OCI-LY3 (cell line): ENCODE measurements around the gene CCND3.

Source experiments
- H2AFZ ChIP-seq: fragments of 200-600, 300-600 bp; shearing (Covaris generic); 2 replicates; pipeline ENCODE4 v1.6.0; 2014; ENCODE audit warnings: antibody characterized with exemption, low read depth, low read length
- H3K27ac ChIP-seq: fragments of 200-600, 300-600 bp; sonication (generic); 2 replicates; pipeline ENCODE4 v1.5.1; 2014; ENCODE audit warnings: mild to moderate bottlenecking, low read length, moderate library complexity, mixed read lengths
- H3K27me3 ChIP-seq: fragments of 200-600, 300-600 bp; sonication (generic); 2 replicates; pipeline ENCODE4 v1.6.1; 2014; ENCODE audit warnings: low read depth, low read length, mixed read lengths
- H3K36me3 ChIP-seq: fragments of 200-600, 300-600 bp; sonication (generic); replicated peaks from 2 replicates; pipeline ENCODE3; 2014; ENCODE audit warnings: low read depth, low read length, mixed read lengths
- H3K4me1 ChIP-seq: fragments of 300-600, 200-600 bp; sonication (generic); 2 replicates; pipeline ENCODE4 v1.6.1; 2014; ENCODE audit warnings: low read length, mixed read lengths
- H3K4me2 ChIP-seq: fragments of 200-600, 300-600 bp; sonication (generic); 2 replicates; pipeline ENCODE4 v1.6.1; 2014; ENCODE audit warnings: low read length, mixed read lengths
- H3K4me3 ChIP-seq: fragments of 300-600, 200-600 bp; sonication (generic); 2 replicates; pipeline ENCODE4 v1.5.1; 2014; ENCODE audit warnings: antibody characterized with exemption, mild to moderate bottlenecking, low read length, moderate library complexity
- H3K79me2 ChIP-seq: fragments of 300-600, 200-600 bp; shearing (Covaris generic); 2 replicates; pipeline ENCODE4 v1.6.1; 2014; ENCODE audit warnings: mild to moderate bottlenecking, low read length, mixed read lengths
- H3K9ac ChIP-seq: fragments of 300-600, 200-600 bp; shearing (Covaris generic); 2 replicates; pipeline ENCODE4 v1.6.0; 2014; ENCODE audit warnings: mild to moderate bottlenecking, low read length, moderate library complexity
- H3K9me3 ChIP-seq: fragments of 200-600, 300-600 bp; shearing (Covaris generic); 2 replicates; pipeline ENCODE4 v1.6.1; 2014; ENCODE audit warnings: low read length, mixed read lengths; ENCODE audit not compliant: insufficient read depth
- H4K20me1 ChIP-seq: fragments of 200-600, 300-600 bp; sonication (generic); 2 replicates; pipeline ENCODE4 v1.6.1; 2016; ENCODE audit warnings: low read length, mixed read lengths; ENCODE audit not compliant: insufficient read depth
- CTCF ChIP-seq: fragments of 200-600, 300-600 bp; sonication (generic); IDR thresholded peaks from 2 replicates; pipeline ENCODE4 v1.5.1; 2014; ENCODE audit warnings: antibody characterized with exemption, low read length, low read depth
- EZH2phosphoT487 ChIP-seq: fragments of 200-600 bp; shearing (Covaris generic); IDR thresholded peaks from 2 replicates; pipeline ENCODE4 v1.6.1; 2018; ENCODE audit warnings: antibody characterized with exemption, mixed run types, low read depth

Gene CCND3

GRCh38 chr6:41909727-41910126 lies 31.9 kb downstream of the CCND3 start:
- no peaks in the 10 kb centered on the region; the same call in 1 of the 2 replicates for H3K79me2 ChIP-seq

GRCh38 chr6:41901882-41902519 lies 39.6 kb downstream of the CCND3 start:
- Histone ChIP-seq H3K4me1 (no peaks in the 10 kb centered on the region), H3K79me2 (no peaks in the 10 kb centered on the region), H2AFZ (no peak overlapping the region), H3K4me3 (no peak overlapping the region), H3K36me3 (peaks cover 25% of the 10 kb centered on the region), H3K9ac (no peak overlapping the region), H3K9me3 (no peaks in the 10 kb centered on the region), H4K20me1 (no peaks in the 10 kb centered on the region), H3K27me3 (no peaks in the 10 kb centered on the region), H3K27ac (no peak overlapping the region), H3K4me2 (no peak overlapping the region)
- TF ChIP-seq CTCF (peak; percentile 44), EZH2phosphoT487 (no peak)

More at GRCh38 chr6:41909727-41910126, 31.9 kb downstream of the CCND3 start:
- Histone ChIP-seq H3K4me1 (no peaks in the 10 kb centered on the region), H3K9ac (no peak overlapping the region), H3K4me2 (no peak overlapping the region), H3K36me3 (peaks cover 31% of the 10 kb centered on the region), H3K4me3 (no peak overlapping the region), H2AFZ (no peak overlapping the region), H3K9me3 (no peaks in the 10 kb centered on the region), H3K27ac (no peak overlapping the region), H4K20me1 (no peaks in the 10 kb centered on the region), H3K27me3 (no peaks in the 10 kb centered on the region)
- no peak for TF ChIP-seq CTCF
- no peak for TF ChIP-seq EZH2phosphoT487

GRCh38 chr6:41900861-41901260 lies 40.7 kb downstream of the CCND3 start:
- Histone ChIP-seq H3K79me2 (no peaks in the 10 kb centered on the region), H4K20me1 (no peaks in the 10 kb centered on the region), H3K4me3 (no peak overlapping the region), H3K27ac (no peak overlapping the region), H3K9ac (no peak overlapping the region), H3K4me2 (no peak overlapping the region), H3K36me3 (peaks cover 14% of the 10 kb centered on the region), H3K27me3 (no peaks in the 10 kb centered on the region), H2AFZ (no peak overlapping the region), H3K9me3 (no peaks in the 10 kb centered on the region), H3K4me1 (peaks cover 8% of the 10 kb centered on the region)
- TF ChIP-seq EZH2phosphoT487 (no peak), CTCF (no peak)

GRCh38 chr6:41896281-41896680 lies 45.3 kb downstream of the CCND3 start:
- Histone ChIP-seq H3K4me3 (peak overlapping the region; percentile 88), H4K20me1 (no peaks in the 10 kb centered on the region), H3K27me3 (no peaks in the 10 kb centered on the region), H3K36me3 (no peaks in the 10 kb centered on the region), H3K27ac (peak overlapping the region; percentile 81), H2AFZ (peak overlapping the region; percentile 93; the same call in 1 of the 2 replicates), H3K9ac (peak overlapping the region; percentile 88), H3K4me2 (peak overlapping the region; percentile 96), H3K79me2 (no peaks in the 10 kb centered on the region; the same call in none of the 2 replicates), H3K9me3 (no peaks in the 10 kb centered on the region), H3K4me1 (peaks cover 16% of the 10 kb centered on the region)
- TF ChIP-seq CTCF (no peak), EZH2phosphoT487 (no peak)
